GM20000 (cell line): ENCODE measurements around the gene NTF4.
A peak's percentile ranks its signal among the peaks of the same experiment; 100 is the strongest.

Source experiments
- DNase-seq: peaks from one replicate; pipeline ENCODE4 v3.0.0; 2012; ENCODE audit warnings: low spot score
- TF ChIP-seq, protein P1 (sequence below): IDR thresholded peaks from 2 replicates; pipeline ENCODE4 v1.5.1; 2012; ENCODE audit warnings: mild to moderate bottlenecking, control low read depth; ENCODE audit errors: extremely low read depth, missing control alignments

NTF4 gene

DNA sequence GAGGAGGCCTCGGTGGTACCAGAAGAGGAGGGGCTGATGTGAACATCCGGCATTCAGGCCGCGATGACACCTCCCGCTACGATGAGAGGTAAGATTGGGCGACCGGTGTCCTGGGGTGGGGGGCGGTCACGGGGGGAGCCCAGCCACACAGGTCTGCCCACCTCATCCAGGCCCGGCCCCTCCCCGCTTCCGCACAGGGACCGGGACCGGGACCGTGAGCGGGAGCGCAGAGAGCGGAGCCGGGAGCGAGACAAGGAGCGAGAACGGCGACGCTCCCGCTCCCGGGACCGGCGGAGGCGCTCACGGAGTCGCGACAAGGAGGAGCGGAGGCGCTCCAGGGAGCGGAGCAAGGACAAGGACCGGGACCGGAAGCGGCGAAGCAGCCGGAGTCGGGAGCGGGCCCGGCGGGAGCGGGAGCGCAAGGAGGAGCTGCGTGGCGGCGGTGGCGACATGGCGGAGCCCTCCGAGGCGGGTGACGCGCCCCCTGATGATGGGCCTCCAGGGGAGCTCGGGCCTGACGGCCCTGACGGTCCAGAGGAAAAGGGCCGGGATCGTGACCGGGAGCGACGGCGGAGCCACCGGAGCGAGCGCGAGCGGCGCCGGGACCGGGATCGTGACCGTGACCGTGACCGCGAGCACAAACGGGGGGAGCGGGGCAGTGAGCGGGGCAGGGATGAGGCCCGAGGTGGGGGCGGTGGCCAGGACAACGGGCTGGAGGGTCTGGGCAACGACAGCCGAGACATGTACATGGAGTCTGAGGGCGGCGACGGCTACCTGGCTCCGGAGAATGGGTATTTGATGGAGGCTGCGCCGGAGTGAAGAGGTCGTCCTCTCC lies 43.2 kb upstream of the NTF4 start:
- TF ChIP-seq, protein P1, sequence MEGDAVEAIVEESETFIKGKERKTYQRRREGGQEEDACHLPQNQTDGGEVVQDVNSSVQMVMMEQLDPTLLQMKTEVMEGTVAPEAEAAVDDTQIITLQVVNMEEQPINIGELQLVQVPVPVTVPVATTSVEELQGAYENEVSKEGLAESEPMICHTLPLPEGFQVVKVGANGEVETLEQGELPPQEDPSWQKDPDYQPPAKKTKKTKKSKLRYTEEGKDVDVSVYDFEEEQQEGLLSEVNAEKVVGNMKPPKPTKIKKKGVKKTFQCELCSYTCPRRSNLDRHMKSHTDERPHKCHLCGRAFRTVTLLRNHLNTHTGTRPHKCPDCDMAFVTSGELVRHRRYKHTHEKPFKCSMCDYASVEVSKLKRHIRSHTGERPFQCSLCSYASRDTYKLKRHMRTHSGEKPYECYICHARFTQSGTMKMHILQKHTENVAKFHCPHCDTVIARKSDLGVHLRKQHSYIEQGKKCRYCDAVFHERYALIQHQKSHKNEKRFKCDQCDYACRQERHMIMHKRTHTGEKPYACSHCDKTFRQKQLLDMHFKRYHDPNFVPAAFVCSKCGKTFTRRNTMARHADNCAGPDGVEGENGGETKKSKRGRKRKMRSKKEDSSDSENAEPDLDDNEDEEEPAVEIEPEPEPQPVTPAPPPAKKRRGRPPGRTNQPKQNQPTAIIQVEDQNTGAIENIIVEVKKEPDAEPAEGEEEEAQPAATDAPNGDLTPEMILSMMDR = no peak
- DNase-seq = no peak

DNA sequence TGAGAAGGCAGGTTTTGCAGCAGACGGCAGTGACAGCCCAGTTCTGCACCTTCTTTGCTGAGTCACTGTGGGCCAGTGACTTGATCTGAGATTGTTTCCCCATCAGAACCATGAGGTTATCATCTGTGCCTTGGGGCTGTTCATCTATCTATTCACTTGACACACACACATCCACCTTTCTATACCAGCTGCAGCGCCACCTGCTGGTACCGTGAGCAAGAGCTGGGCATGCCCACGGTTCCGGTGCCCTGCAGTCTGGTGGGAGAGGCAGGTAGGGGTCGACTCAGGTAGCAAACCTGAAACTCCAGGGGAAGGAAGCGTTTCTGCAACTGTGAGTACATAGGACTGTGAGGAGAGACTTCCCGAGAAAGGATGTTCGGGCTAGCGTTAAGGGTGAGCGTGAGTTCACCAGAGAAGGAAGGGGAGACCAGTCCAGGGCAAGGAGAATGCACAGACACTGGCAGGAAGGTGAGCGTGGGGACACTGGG lies 42.1 kb upstream of the NTF4 start:
- DNase-seq = peak; percentile 63
- TF ChIP-seq, protein P1 = peak; percentile 48

DNA sequence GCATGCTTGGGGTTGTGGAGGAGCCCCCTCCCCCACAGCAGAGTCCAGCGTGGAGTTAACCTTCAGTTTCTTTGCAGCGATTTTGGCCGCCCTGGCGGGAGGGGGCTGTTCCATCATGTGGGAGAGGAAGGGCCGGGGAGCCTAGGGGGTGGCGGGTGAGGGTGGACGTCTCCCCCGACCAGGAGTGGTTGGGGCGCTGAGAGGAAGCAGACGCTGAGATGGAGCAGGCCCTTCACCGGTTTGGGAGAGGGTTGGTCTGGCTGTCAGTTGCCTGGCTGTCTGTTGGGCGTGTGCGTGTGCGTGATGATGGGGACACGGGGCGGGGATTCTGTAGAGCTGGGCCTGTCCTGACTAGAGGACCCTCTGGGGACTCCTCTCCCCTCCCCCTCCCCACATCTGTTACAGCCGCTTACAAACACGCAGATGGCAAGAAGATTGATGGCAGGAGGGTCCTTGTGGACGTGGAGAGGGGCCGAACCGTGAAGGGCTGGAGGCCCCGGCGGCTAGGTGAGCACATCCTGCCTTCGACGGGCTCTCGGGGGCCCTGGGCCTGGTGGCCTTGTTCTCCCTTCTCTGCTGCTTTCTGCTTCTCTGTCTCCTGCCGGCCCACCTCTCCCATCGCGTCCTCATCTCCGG lies 39.7 kb upstream of the NTF4 start:
- peak; percentile 18 for DNase-seq
- TF ChIP-seq, protein P1 = no peak

DNA sequence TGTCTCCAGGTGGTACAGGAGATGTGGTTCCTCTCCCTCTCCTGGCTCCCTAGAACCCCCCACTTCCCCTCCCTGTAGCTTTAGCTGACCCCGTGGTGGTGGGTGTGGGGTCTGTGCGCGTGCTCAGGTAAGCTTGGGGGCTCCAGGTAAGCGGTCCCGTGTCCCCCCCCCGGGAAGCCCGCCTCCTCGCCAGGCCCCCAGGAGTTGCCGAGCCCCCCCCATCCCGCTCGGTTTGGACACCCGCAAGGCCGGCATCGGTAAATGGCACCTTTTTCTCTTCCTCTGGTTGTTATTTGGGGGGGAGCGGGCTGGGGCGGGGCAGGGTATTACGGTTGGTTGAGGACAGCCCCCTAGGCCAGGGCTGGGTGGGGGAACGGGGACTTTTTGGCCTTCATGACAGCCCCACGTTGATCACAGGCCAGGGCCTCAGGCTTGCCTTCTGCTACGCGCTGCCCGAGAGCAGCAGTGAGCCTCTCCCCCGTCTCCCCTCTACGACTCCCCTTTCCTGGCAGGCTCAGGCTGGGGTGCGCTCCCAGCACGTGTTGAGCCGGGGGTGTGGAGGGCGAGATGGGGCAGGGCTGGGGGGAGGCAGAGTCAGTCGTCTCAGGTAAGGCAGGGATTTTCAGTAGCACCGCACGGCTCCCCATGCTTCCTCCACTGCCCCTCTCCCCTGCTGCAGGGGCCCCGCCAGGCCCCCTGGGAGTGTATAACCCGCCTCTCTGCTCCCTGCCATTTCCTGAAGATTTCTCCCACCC lies 38.9 kb upstream of the NTF4 start:
- TF ChIP-seq, protein P1 = no peak
- no peak for DNase-seq

DNA sequence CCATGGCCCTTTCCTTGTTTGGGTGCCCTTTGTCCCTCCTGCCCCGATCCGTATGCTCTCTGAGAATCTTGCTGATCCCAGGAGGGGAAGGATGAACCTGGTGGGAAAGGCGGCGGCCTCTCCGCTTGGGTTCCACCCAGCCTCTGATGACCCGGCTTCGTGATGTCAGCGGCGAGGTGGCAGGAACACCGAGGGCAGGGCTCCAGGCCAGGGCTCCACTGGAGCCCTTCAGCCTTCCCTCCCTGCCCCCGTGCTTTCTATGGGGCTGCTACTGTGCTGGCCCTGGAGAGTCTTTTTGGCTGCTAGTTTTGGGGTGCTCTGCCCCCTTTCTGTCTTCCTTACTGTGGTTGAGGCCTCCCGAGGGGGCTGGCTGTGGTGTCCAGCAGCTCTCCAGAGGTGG lies 37.7 kb upstream of the NTF4 start:
- no peak for DNase-seq

DNA sequence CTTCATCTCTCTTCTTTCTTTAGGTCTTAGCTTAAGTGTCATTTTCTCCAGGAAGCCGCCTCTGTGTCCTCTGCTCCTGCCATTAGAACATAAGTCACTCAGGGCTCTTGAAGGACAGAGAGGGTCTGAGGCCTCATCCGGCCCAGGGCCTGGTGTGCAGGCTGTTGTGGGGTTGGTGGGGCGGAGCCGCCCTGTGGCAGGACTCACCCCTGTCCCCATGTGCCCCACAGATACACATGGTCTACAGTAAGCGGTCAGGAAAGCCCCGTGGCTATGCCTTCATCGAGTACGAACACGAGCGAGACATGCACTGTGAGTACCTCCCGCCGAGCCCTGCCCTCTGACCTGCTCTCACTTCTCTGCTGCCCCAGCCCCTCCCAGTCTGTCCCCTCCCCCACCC lies 36.5 kb upstream of the NTF4 start:
- DNase-seq = no peak
- TF ChIP-seq, protein P1 = no peak

More for the DNA sequence above, 37.7 kb upstream of the NTF4 start:
- TF ChIP-seq, protein P1 = no peak

DNA sequence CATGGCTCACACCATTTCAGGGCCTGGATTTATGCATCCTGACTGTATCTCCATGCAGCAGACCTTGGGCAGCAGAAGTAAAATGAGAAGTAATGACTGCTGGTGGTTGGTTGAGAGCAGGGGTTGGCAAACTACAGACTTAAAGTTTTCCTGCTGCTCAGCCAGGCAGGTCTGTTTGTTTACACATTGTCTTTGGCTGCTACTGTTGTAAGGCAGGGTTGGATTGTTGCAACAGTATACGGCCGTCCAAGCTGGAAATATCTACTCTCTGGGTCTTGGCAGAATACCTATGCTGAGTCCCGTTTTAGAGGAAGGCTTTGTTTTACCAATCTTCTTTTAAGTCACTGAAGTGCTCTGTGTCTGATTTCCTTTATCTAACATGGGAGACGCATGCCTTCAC lies 34.2 kb upstream of the NTF4 start:
- TF ChIP-seq, protein P1 = no peak
- no peak for DNase-seq
